Upper lobe of left lung (tissue), 6 donors: ENCODE results near the gene LRRC17. TPM values are rescaled to one million over a fixed set of nuclear protein-coding genes. Genes with fewer than 3 reads are reported as not detected.

ENCODE experiments used
- ATAC-seq, 2 donors: fragments of 200-7000 bp; cut with Tn5 transposase; one replicate each; pipeline ENCODE4 v1.9.1; 2022; ENCODE audit warnings: mild to moderate bottlenecking in 2 of 2, moderate library complexity in 2 of 2; ENCODE audit not compliant: low FRiP score in 2 of 2
- DNase-seq, 2 donors: peaks; one replicate each; pipeline ENCODE4 v3.0.0-alpha.2; 2019 to 2020
- H3K27ac ChIP-seq, 4 donors: fragments of 200-600 bp; sonication (generic); one replicate each; pipeline ENCODE4 v1.5.1; 2016 to 2019
- H3K27me3 ChIP-seq, 4 donors: fragments of 200-600 bp; sonication (generic); one replicate each; pipeline ENCODE4 v1.5.1; 2017 to 2019
- H3K36me3 ChIP-seq, 4 donors: fragments of 200-600 bp; sonication (generic); one replicate each; pipeline ENCODE4 v1.5.1; 2016 to 2019
- H3K4me1 ChIP-seq, 4 donors: fragments of 200-600 bp; sonication (generic); one replicate each; pipeline ENCODE4 v1.5.1; 2018 to 2019
- H3K4me3 ChIP-seq, 4 donors: fragments of 200-600 bp; sonication (generic); one replicate each; pipeline ENCODE4 v1.5.1; 2017 to 2019; ENCODE audit warnings: mild to moderate bottlenecking in 2 of 4, moderate library complexity in 1 of 4
- H3K9me3 ChIP-seq, 4 donors: fragments of 200-600 bp; sonication (generic); one replicate each; pipeline ENCODE4 v1.5.1; 2018 to 2019
- EP300 ChIP-seq, 4 donors: sonication (generic); formaldehyde crosslinking; IDR thresholded peaks; one replicate each; pipeline ENCODE4 v1.5.1; 2017; ENCODE audit warnings: antibody characterized with exemption in 4 of 4, control low read depth in 2 of 4
- POLR2A ChIP-seq, 4 donors: fragments of 450-650 bp; IDR thresholded peaks; one replicate each; pipeline ENCODE4 v1.5.1; 2016 to 2017; ENCODE audit warnings: antibody characterized with exemption in 4 of 4, mild to moderate bottlenecking in 2 of 4
- POLR2AphosphoS5 ChIP-seq, 2 donors: sonication (generic); formaldehyde crosslinking; IDR thresholded peaks; one replicate each; pipeline ENCODE4 v1.5.1; 2017; ENCODE audit warnings: antibody characterized with exemption in 2 of 2
- WGBS, 2 donors: methylation state at CpG; one replicate each; pipeline ENCODE4 v1.1.5; 2017 to 2018; 5-methylcytosine and 5-hydroxymethylcytosine counted together
- total RNA-seq, 6 donors: library from RNA; depleted of rRNA in 4 of 6; stranded (reverse); fragments of >200 nt in 4 of 6; gene quantifications; one replicate each; pipeline versions ENCODE4 v1.1.0 to v1.2.1, GENCODE V29; 2016 to 2021
- TF ChIP-seq, protein P1 (sequence below), 6 experiments: fragments of 450-650 bp in 4 of 6; fragments of 200-600 bp in 2 of 6; sonication (generic) in 2 of 6; IDR thresholded peaks; one replicate each; pipeline ENCODE4 v1.5.1; 2016 to 2019; ENCODE audit warnings: antibody characterized with exemption in 6 of 6
- donor health status: DM: no; HTN: no; CAD: no; lungs with moderate emphysema.
- donor health status: DM: no; HTN: yes; CAD: no; lungs with severe emphysema.

The LRRC17 gene
- total RNA-seq, 6 donors from 2014 or later = 0.46 to 4.7 (median 3.4) TPM; not detected in 1

DNA sequence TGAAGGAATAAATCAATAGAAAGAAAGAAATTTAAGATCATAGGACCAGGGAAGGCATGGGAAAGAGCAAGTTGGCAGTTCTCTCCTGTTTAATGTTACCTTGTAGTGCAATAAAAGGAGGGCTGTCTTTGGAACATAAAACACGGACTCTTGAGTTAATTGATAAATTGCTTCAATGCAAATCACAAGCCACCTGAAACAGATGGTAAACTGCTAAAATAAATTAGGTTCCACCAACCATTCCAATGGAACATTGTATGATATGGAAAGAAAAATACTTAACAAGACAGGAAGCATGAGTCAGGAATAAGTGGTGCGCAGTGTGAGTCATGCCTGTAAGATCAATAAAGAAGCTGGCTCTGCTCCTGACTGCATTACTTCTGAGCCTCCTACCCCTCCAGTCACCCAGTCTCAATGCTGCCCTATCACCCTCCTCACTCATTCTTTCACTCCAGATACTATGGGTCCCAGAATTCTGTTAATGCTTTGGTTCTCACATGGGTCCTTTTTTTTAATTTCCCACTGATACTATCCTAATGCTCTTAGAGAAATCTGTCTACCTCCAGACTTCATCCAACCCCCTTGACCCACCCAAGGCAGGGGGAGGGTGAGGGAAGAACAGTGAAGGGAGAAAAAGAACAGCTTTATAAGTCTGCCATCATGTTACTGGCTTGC lies 78.9 kb downstream of the LRRC17 start:
- no peaks in the 10 kb centered on the region for H3K27me3 ChIP-seq
- WGBS, 2 donors = 79 to 88% methylated on average over 2 of the region's 2 CpGs
- H3K9me3 ChIP-seq = no peaks in the 10 kb centered on the region
- no peaks in the 10 kb centered on the region for H3K36me3 ChIP-seq
- DNase-seq = peak in 1 of 2 donors; percentile 45
- TF ChIP-seq POLR2AphosphoS5 (IDR thresholded peaks at IDR 0.05) (no peak), POLR2A (IDR thresholded peaks at IDR 0.05) (no peak), EP300 (IDR thresholded peaks at IDR 0.05) (no peak)
- TF ChIP-seq, protein P1, sequence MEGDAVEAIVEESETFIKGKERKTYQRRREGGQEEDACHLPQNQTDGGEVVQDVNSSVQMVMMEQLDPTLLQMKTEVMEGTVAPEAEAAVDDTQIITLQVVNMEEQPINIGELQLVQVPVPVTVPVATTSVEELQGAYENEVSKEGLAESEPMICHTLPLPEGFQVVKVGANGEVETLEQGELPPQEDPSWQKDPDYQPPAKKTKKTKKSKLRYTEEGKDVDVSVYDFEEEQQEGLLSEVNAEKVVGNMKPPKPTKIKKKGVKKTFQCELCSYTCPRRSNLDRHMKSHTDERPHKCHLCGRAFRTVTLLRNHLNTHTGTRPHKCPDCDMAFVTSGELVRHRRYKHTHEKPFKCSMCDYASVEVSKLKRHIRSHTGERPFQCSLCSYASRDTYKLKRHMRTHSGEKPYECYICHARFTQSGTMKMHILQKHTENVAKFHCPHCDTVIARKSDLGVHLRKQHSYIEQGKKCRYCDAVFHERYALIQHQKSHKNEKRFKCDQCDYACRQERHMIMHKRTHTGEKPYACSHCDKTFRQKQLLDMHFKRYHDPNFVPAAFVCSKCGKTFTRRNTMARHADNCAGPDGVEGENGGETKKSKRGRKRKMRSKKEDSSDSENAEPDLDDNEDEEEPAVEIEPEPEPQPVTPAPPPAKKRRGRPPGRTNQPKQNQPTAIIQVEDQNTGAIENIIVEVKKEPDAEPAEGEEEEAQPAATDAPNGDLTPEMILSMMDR (IDR thresholded peaks at IDR 0.05) = no peak
- peak; percentile 31 to 43 for ATAC-seq
- H3K4me3 ChIP-seq = no peak overlapping the region
- peaks cover 0 to 11% (median 3%) of the 10 kb centered on the region in 4 donors for H3K4me1 ChIP-seq
- H3K27ac ChIP-seq = no peak overlapping the region

DNA sequence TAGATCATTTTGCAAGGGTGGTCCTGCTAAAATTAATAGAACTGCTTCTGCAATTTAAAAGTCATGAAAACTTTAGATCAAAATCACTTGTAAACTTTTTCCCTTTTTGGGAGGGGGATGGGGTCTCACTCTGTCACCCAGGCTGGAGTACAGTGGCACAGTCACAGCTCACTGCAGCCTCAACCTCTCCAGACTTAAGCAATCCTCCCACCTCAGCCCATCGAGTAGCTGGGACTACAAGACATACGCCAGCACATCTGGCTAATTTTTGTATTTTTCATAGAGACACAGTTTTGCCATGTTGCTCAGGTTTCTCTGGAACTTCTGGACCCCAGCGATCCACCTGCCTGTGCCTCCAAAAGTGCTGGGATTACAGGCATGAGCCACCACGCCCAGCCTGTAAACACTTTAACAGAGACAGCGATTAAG lies 79.7 kb downstream of the LRRC17 start:
- ATAC-seq (no peak), DNase-seq (no peak)
- H3K4me1 ChIP-seq = peaks cover 0 to 11% (median 3%) of the 10 kb centered on the region in 4 donors
- no peak overlapping the region for H3K4me3 ChIP-seq
- no peak for TF ChIP-seq POLR2A (IDR thresholded peaks at IDR 0.05)
- no peak for TF ChIP-seq POLR2AphosphoS5 (IDR thresholded peaks at IDR 0.05)
- no peak for TF ChIP-seq EP300 (IDR thresholded peaks at IDR 0.05)
- TF ChIP-seq, protein P1 (IDR thresholded peaks at IDR 0.05) = no peak
- H3K36me3 ChIP-seq = no peaks in the 10 kb centered on the region
- no peaks in the 10 kb centered on the region for H3K9me3 ChIP-seq
- WGBS, 2 donors = 82 to 86% methylated on average over 5 of the region's 5 CpGs
- H3K27me3 ChIP-seq = no peaks in the 10 kb centered on the region
- H3K27ac ChIP-seq = peak overlapping the region in 1 of 4 donors; percentile 21

- H3K27ac ChIP-seq = peak overlapping the region in 3 of 4 donors; percentile 6 to 21 (median 12)
- whole genome bisulfite sequencing, 2 donors = 21 to 47% methylated on average over 2 of the region's 2 CpGs
- no peaks in the 10 kb centered on the region for H3K27me3 ChIP-seq
- peaks cover 0 to 11% (median 3%) of the 10 kb centered on the region in 4 donors for H3K4me1 ChIP-seq
- DNase-seq (no peak), ATAC-seq (peak in 1 of 2 donors; percentile 74)
- no peaks in the 10 kb centered on the region for H3K36me3 ChIP-seq
- no peak overlapping the region for H3K4me3 ChIP-seq
- H3K9me3 ChIP-seq = no peaks in the 10 kb centered on the region
- TF ChIP-seq, protein P1 (IDR thresholded peaks at IDR 0.05) = no peak
- TF ChIP-seq POLR2A (IDR thresholded peaks at IDR 0.05) = no peak
- TF ChIP-seq EP300 (IDR thresholded peaks at IDR 0.05) = no peak
- no peak for TF ChIP-seq POLR2AphosphoS5 (IDR thresholded peaks at IDR 0.05)
These were observed 80.3 kb downstream of the LRRC17 start for GRCh38 chr7:102992938-102993717.

DNA sequence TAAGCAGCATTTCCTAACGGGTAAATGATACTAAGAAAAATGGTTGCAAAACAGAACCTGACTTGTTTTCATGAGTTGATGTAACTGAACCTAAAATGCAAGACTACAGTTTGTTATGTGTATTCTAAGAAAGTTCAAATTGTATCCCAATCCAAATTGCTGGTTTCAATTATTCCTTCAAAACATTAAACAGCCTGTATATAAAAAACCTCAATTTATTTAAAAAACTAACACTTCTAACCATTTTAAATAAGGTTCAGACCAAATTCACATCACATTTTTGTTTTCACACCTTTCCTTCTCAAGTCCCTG lies 80.9 kb downstream of the LRRC17 start:
- H3K27ac ChIP-seq = no peak overlapping the region
- no peak overlapping the region for H3K4me3 ChIP-seq
- no peaks in the 10 kb centered on the region for H3K27me3 ChIP-seq
- no peak for TF ChIP-seq EP300 (IDR thresholded peaks at IDR 0.05)
- TF ChIP-seq, protein P1 (IDR thresholded peaks at IDR 0.05) = no peak
- TF ChIP-seq POLR2A (IDR thresholded peaks at IDR 0.05) = no peak
- no peak for TF ChIP-seq POLR2AphosphoS5 (IDR thresholded peaks at IDR 0.05)
- peaks cover 0 to 11% (median 3%) of the 10 kb centered on the region in 4 donors for H3K4me1 ChIP-seq
- H3K36me3 ChIP-seq = no peaks in the 10 kb centered on the region
- 36 to 54% methylated on average over 1 of the region's 1 CpG for WGBS, 2 donors
- no peaks in the 10 kb centered on the region for H3K9me3 ChIP-seq
- DNase-seq = no peak
- no peak for ATAC-seq
